SKM-1 (cell line): ENCODE results near the gene CYGB.
"Not testable (repeated sequence)": the region's sequence is repeated elsewhere in the genome, so short reads cannot be mapped to it uniquely, and the experiment has no call there.

Experiments used
- DNase-seq: peaks from one replicate; lab custom pipeline; 2025; ENCODE audit not compliant: unreplicated experiment; lab: John Stamatoyannopoulos, UW

Gene CYGB

GRCh38 chr17:76538281-76538931, 897 bp upstream of the CYGB start:
- no peak for DNase-seq

DNA sequence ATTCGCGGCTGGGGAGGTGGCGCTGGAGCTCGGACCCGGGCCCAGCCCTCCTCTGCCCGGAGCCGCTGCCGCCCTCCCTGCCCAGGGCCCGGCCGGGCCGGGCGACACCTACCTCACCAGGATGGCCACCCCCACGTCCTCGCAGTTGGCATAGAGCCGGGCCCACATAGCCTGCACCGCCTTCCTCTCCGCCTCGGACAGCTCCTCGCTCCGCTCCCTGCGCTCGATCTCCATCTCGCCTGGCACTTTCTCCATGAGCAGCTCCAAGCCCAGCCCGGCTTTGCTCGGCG, 276 bp downstream of the CYGB start:
- no peak for DNase-seq

- no peak for DNase-seq
Measured at GRCh38 chr17:76536511-76537287, 810 bp downstream of the CYGB start.

DNA sequence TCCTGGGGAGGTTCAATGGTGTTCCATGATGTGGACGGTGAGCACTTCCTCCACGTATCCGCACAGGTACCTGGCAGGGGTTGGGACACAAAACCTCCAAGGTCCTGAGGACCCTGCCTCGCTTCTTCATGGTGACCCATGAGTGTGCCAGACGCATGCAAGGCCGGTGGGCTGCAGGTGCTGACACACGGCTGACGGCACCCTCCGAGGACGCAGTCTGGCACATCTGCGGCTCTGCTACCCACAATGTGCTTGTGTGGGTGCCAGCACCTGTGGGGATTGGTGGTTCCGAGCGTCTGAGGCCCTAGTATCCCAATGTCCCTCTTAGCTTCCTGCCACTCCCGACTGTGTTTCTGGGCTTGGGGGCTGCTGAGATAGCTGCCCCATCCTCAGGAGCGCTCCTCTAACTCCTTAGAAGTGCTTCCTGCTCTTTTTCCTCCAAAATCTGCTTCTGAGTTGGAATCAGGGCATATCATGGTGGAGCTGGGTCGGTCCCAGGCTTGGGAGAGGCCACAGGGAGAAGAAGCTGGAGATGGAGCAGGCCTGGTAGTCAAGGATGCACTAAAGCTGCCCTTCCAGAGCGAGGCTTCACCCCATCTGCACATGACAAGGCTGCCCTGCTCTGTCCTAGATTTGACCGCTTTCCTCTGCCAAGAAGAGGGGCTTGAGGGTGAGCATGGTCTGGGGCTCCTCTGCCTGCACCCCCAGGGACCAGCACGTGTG, 1.6 kb downstream of the CYGB start:
- DNase-seq, result no peak

- DNase-seq, result no peak
Measured at GRCh38 chr17:76534831-76535732, 2.4 kb downstream of the CYGB start.

GRCh38 chr17:76533640-76534359, 3.7 kb downstream of the CYGB start:
- not testable (repeated sequence) for DNase-seq

GRCh38 chr17:76532072-76532651, 5.3 kb downstream of the CYGB start:
- no peak for DNase-seq

- DNase-seq, result no peak
Measured at GRCh38 chr17:76531486-76532038, 5.9 kb downstream of the CYGB start.

GRCh38 chr17:76530811-76531485, 6.6 kb downstream of the CYGB start:
- no peak for DNase-seq

- no peak for DNase-seq
Measured at GRCh38 chr17:76530095-76530723, 7.3 kb downstream of the CYGB start.

- no peak for DNase-seq
Measured at GRCh38 chr17:76529224-76530094, 8.1 kb downstream of the CYGB start.

DNA sequence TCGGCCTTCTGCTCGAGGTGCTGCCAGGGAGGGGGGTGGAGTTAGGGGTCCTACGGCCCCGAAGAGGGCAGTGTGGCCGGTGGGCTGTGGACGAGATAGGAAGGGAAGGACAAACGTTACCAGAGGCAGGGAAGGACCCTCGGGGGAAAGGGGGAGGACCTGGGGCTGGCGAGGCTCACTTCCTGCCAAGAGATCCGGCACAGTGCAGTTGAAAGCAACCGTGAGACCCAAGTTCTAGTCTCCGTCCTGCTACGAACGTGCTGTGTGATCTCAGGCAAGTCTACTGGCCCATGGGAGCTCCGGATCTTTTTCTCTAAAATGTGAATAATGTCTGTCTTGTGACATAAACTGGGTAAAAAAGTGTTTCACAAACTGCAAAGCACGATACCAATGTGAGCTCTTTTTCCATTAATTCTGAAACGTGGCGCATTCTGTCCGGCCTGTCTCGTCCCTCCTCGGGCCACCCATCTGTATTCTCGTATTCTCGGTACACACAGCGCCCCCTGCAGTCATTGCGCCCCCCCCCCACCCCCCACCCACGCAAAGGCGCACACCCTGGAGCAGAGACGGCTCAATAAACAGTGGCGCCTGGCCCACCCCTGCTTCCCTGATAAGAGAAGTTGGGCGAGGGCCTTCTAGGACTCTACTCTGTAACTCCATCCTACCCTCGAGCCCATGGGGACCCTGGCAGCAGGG, 8.8 kb downstream of the CYGB start:
- no peak for DNase-seq

DNA sequence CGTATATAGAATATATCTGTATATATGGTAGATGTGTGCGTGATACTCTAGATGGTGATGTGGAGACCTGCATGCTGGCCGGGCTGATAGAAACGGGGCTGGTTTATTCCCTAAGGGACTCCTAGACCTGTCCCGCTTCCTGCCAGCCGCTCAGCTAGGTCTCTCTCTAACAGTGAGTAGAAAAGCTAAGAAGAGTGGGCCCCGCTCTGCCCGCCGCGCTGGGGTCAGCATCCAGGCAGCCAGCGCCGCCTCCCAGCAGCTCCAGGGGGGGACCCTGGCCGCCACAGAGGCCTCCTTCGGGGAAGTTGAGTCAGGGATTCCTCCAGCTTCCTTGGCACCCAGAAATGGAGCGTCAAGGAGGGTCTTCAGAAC, 9.4 kb downstream of the CYGB start:
- DNase-seq, result no peak

DNA sequence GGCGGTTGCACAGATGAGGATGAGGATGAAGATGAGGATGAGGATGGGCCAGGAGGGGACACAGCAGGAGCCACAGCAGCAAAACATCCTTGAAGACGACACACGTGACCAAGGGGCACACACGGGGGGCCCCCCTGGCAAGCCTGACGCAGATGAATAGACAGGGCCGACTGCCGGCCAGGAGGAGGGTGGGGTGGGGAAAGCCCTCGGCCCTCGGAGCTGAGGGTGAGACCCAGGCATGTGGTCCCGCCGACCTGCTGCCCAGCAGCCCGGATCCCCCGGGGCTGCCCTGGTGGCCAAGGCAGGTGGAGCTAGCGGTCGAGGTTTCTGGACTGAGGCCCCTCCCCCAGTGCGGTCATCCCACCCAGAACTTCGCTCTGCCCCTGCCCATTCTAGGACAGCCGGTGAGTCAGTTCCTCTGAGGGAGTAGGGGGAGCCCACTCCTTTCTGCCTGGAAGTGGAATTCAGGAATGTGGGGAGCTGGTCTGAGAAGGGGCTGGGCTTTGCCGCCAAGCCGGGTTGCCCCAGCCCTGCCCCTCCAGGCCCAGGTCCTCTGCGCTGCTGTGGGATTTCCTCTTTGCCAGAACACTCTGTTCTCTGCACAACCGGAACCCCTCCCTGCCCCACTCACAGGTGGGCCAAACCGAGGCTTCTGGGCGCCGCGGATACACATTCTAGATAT, 9.9 kb downstream of the CYGB start:
- no peak for DNase-seq

DNA sequence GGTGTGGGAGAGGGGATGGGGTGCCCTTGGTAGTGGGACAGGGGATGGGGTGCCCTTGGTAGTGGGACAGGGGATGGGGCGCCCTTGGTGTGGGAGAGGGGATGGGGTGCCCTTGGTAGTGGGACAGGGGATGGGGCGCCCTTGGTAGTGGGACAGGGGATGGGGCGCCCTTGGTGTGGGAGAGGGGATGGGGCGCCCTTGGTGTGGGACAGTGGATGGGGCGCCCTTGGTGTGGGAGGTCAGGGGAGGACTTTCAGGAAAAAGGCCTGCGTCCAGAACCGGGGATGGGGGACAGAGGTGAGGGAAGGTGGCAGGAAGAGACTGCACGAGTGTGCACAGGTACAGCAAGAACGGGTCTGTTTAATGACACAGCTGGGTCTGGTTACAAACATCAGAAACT, 10.5 kb downstream of the CYGB start:
- not testable (repeated sequence) for DNase-seq

- not testable (repeated sequence) for DNase-seq
Measured at GRCh38 chr17:76525513-76525833, 12.0 kb downstream of the CYGB start.
